ENCODE data around the gene ZCWPW1.

- TF ChIP-seq CTCF (IDR thresholded peaks at IDR 0.05; ENCODE audit: low read depth, low read length): no peak
- TF ChIP-seq POLR2A (IDR thresholded peaks at IDR 0.05; ENCODE audit: extremely low read depth, insufficient read length): no peak
- TF ChIP-seq MYC (IDR thresholded peaks at IDR 0.05; ENCODE audit: low read depth, low read length): no peak
- no peak for TF ChIP-seq MAX (IDR thresholded peaks at IDR 0.05; ENCODE audit: low read depth, low read length)
Measured at GRCh38 chr7:100441641-100442535, 13.4 kb upstream of the ZCWPW1 start.
